Frontal cortex (tissue), 4 donors: Measurements from ENCODE around the gene DPY19L3. TPM values are rescaled to one million over a fixed set of nuclear protein-coding genes. Genes with fewer than 3 reads are reported as not detected.

Source experiments
- DNase-seq, 2 donors: peaks; one replicate each; pipeline ENCODE4 v3.0.0; 2012; ENCODE audit warnings: low spot score in 2 of 2
- FAIRE-seq: peaks from 2 replicates; lab custom pipeline; 2012; peaks lifted over from hg19 to GRCh38; lab: Jason Lieb, UNC
- total RNA-seq: library from RNA; depleted of rRNA; stranded (reverse); fragments of >200 nt; gene quantifications from one replicate; pipeline ENCODE4 v1.2.3, GENCODE V29; 2014
- donor health status: control.
- donor health status: control.
- donor health status: control.

The DPY19L3 gene
- total RNA-seq, 1 donor from 2014 or later = 28.9 TPM

- FAIRE-seq (no peak), DNase-seq (no peak)
Observed at GRCh38 chr19:32387701-32388392, 17.7 kb upstream of the DPY19L3 start.

- DNase-seq (no peak), FAIRE-seq (no peak)
Observed at GRCh38 chr19:32388393-32388855, 17.1 kb upstream of the DPY19L3 start.

GRCh38 chr19:32392901-32393300, 12.7 kb upstream of the DPY19L3 start:
- no peak for FAIRE-seq

GRCh38 chr19:32396046-32396652, 9.4 kb upstream of the DPY19L3 start:
- FAIRE-seq = no peak

More at GRCh38 chr19:32392901-32393300, 12.7 kb upstream of the DPY19L3 start:
- DNase-seq = no peak

GRCh38 chr19:32397671-32398101, 7.9 kb upstream of the DPY19L3 start:
- no peak for FAIRE-seq
- no peak for DNase-seq

More at GRCh38 chr19:32396046-32396652, 9.4 kb upstream of the DPY19L3 start:
- DNase-seq = no peak

- FAIRE-seq = no peak
- no peak for DNase-seq
Observed at GRCh38 chr19:32401992-32402391, 3.6 kb upstream of the DPY19L3 start.

- FAIRE-seq = no peak
- no peak for DNase-seq
Observed at GRCh38 chr19:32403291-32403995, 2.1 kb upstream of the DPY19L3 start.

GRCh38 chr19:32404213-32404932, 1.2 kb upstream of the DPY19L3 start:
- DNase-seq (no peak), FAIRE-seq (no peak)

- FAIRE-seq (no peak), DNase-seq (peak in 1 of 2 donors; percentile 58)
Observed at GRCh38 chr19:32404933-32405430, 588 bp upstream of the DPY19L3 start.

- DNase-seq = no peak
Observed at GRCh38 chr19:32406161-32407003, 812 bp downstream of the DPY19L3 start.

GRCh38 chr19:32407004-32407992, 1.7 kb downstream of the DPY19L3 start:
- DNase-seq (peak in 1 of 2 donors; percentile 44), FAIRE-seq (no peak)

More at GRCh38 chr19:32406161-32407003, 812 bp downstream of the DPY19L3 start:
- FAIRE-seq = no peak

GRCh38 chr19:32415246-32415645, 9.7 kb downstream of the DPY19L3 start:
- no peak for FAIRE-seq
- DNase-seq = no peak

GRCh38 chr19:32415669-32416068, 10.1 kb downstream of the DPY19L3 start:
- FAIRE-seq = no peak

GRCh38 chr19:32416749-32417456, 11.3 kb downstream of the DPY19L3 start:
- FAIRE-seq = no peak
- DNase-seq = no peak

More at GRCh38 chr19:32415669-32416068, 10.1 kb downstream of the DPY19L3 start:
- DNase-seq = no peak

- no peak for FAIRE-seq
- no peak for DNase-seq
Observed at GRCh38 chr19:32418155-32418554, 12.6 kb downstream of the DPY19L3 start.

GRCh38 chr19:32421589-32422361, 16.2 kb downstream of the DPY19L3 start:
- DNase-seq (no peak), FAIRE-seq (no peak)
